DND-41 (cell line): Measurements from ENCODE around the gene CACNG8.

Experiments used
- ATAC-seq: fragments of 200-7000 bp; cut with Tn5 transposase; 3 replicates; pipeline ENCODE4 v1.9.1; 2021; ENCODE audit warnings: low read depth; ENCODE audit not compliant: insufficient read depth
- DNase-seq: peaks from one replicate; pipeline ENCODE4 v3.0.0-alpha.2; 2020
- H2AFZ ChIP-seq: 2 replicates; pipeline ENCODE4 v1.6.0; 2012; ENCODE audit warnings: low read depth, low read length
- H3K27ac ChIP-seq: 2 replicates; pipeline ENCODE4 v1.5.1; 2012; ENCODE audit warnings: low read length, inconsistent platforms
- H3K27me3 ChIP-seq: fragments of 200-600 bp; sonication (generic); 2 replicates; pipeline ENCODE4 v1.6.0; 2012; ENCODE audit warnings: low read length, mild to moderate bottlenecking, inconsistent platforms; ENCODE audit not compliant: insufficient read depth, poor library complexity
- H3K36me3 ChIP-seq: 2 replicates; pipeline ENCODE4 v1.5.1; 2012; ENCODE audit warnings: low read length, inconsistent platforms; ENCODE audit not compliant: insufficient read depth
- H3K4me1 ChIP-seq: 2 replicates; pipeline ENCODE4 v1.5.1; 2012; ENCODE audit warnings: mild to moderate bottlenecking, low read length; ENCODE audit not compliant: insufficient read depth
- H3K4me2 ChIP-seq: 2 replicates; pipeline ENCODE4 v1.6.0; 2012; ENCODE audit warnings: mild to moderate bottlenecking, moderate library complexity, low read length, inconsistent platforms; ENCODE audit not compliant: insufficient read depth
- H3K4me3 ChIP-seq, 2 experiments: fragments of 200-600 bp in 1 of 2; shearing (Covaris generic) in 1 of 2; 2 replicates each; pipeline ENCODE4 v1.5.1; 2012 to 2016; ENCODE audit warnings: inconsistent platforms in 2 of 2, low read length in 2 of 2, mild to moderate bottlenecking in 2 of 2, low read depth in 1 of 2, moderate library complexity in 1 of 2
- H3K79me2 ChIP-seq: 2 replicates; pipeline ENCODE4 v1.6.0; 2012; ENCODE audit warnings: low read length, inconsistent platforms; ENCODE audit not compliant: insufficient read depth
- H3K9ac ChIP-seq: 2 replicates; pipeline ENCODE4 v1.6.0; 2012; ENCODE audit warnings: low read depth, mild to moderate bottlenecking, inconsistent platforms, low read length, moderate library complexity
- H3K9me3 ChIP-seq: 2 replicates; pipeline ENCODE4 v1.5.1; 2012; ENCODE audit warnings: low read length, moderate library complexity, mild to moderate bottlenecking, inconsistent platforms; ENCODE audit not compliant: insufficient read depth, severe bottlenecking
- H4K20me1 ChIP-seq: 2 replicates; pipeline ENCODE4 v1.6.0; 2012; ENCODE audit warnings: low read length; ENCODE audit not compliant: insufficient read depth
- CTCF ChIP-seq: IDR thresholded peaks from 2 replicates; pipeline ENCODE4 v1.5.1; 2012; ENCODE audit warnings: borderline replicate concordance, low read length, moderate library complexity, mild to moderate bottlenecking; ENCODE audit not compliant: poor library complexity, severe bottlenecking; ENCODE audit errors: extremely low read depth
- EZH2 ChIP-seq: IDR thresholded peaks from 3 replicates; pipeline ENCODE4 v1.6.1; 2012; ENCODE audit warnings: borderline replicate concordance, low read depth, mild to moderate bottlenecking, moderate library complexity, low read length, inconsistent platforms; ENCODE audit not compliant: severe bottlenecking

CACNG8 gene

GRCh38 chr19:54009440-54009839, 46.7 kb downstream of the CACNG8 start:
- DNase-seq: no peak
- no peaks in the 10 kb centered on the region for H3K36me3 ChIP-seq
- no peaks in the 10 kb centered on the region for H3K79me2 ChIP-seq
- ATAC-seq: no peak
- H3K27ac ChIP-seq: no peak overlapping the region
- no peaks in the 10 kb centered on the region for H3K4me1 ChIP-seq
- H3K9me3 ChIP-seq: no peaks in the 10 kb centered on the region
- H3K27me3 ChIP-seq: no peaks in the 10 kb centered on the region
- no peak overlapping the region for H3K4me3 ChIP-seq
- no peak for TF ChIP-seq EZH2
- TF ChIP-seq CTCF: no peak
- no peak overlapping the region for H3K4me2 ChIP-seq
- no peak overlapping the region for H2AFZ ChIP-seq
- no peak overlapping the region for H3K9ac ChIP-seq
- no peaks in the 10 kb centered on the region for H4K20me1 ChIP-seq

GRCh38 chr19:54010474-54010873, 47.7 kb downstream of the CACNG8 start:
- H3K27me3 ChIP-seq: no peaks in the 10 kb centered on the region
- H3K4me2 ChIP-seq: no peak overlapping the region
- no peak for ATAC-seq
- no peaks in the 10 kb centered on the region for H3K36me3 ChIP-seq
- DNase-seq: no peak
- H2AFZ ChIP-seq: no peak overlapping the region
- no peak for TF ChIP-seq CTCF
- no peak for TF ChIP-seq EZH2
- H3K9ac ChIP-seq: no peak overlapping the region
- H3K4me1 ChIP-seq: no peaks in the 10 kb centered on the region
- no peaks in the 10 kb centered on the region for H3K9me3 ChIP-seq
- H3K79me2 ChIP-seq: no peaks in the 10 kb centered on the region
- H3K27ac ChIP-seq: no peak overlapping the region
- H3K4me3 ChIP-seq: no peak overlapping the region
- no peaks in the 10 kb centered on the region for H4K20me1 ChIP-seq

GRCh38 chr19:54011507-54012211, 48.9 kb downstream of the CACNG8 start:
- Histone ChIP-seq H3K9ac (no peak overlapping the region), H3K27me3 (no peaks in the 10 kb centered on the region), H3K4me1 (no peaks in the 10 kb centered on the region), H3K79me2 (no peaks in the 10 kb centered on the region), H4K20me1 (no peaks in the 10 kb centered on the region), H3K9me3 (no peaks in the 10 kb centered on the region), H2AFZ (no peak overlapping the region), H3K4me3 (no peak overlapping the region), H3K36me3 (no peaks in the 10 kb centered on the region), H3K4me2 (no peak overlapping the region), H3K27ac (no peak overlapping the region)
- DNase-seq (no peak), ATAC-seq (no peak)
- TF ChIP-seq CTCF (no peak), EZH2 (no peak)

GRCh38 chr19:54013866-54014265, 51.1 kb downstream of the CACNG8 start:
- TF ChIP-seq EZH2 (no peak), CTCF (no peak)
- no peak for ATAC-seq
- H2AFZ ChIP-seq: no peak overlapping the region

More at GRCh38 chr19:54013866-54014265, 51.1 kb downstream of the CACNG8 start:
- DNase-seq: no peak
- no peaks in the 10 kb centered on the region for H3K79me2 ChIP-seq
- no peaks in the 10 kb centered on the region for H3K27me3 ChIP-seq
- no peaks in the 10 kb centered on the region for H3K4me1 ChIP-seq
- no peaks in the 10 kb centered on the region for H4K20me1 ChIP-seq
- no peaks in the 10 kb centered on the region for H3K9me3 ChIP-seq
- no peak overlapping the region for H3K4me2 ChIP-seq
- no peak overlapping the region for H3K27ac ChIP-seq
- no peak overlapping the region for H3K9ac ChIP-seq
- no peak overlapping the region for H3K4me3 ChIP-seq
- H3K36me3 ChIP-seq: no peaks in the 10 kb centered on the region
